Left renal pelvis (tissue), 4 donors: ENCODE data around the gene PLXNA2. TPM values are rescaled to one million over a fixed set of nuclear protein-coding genes. Genes with fewer than 3 reads are reported as not detected.

Experiments
- DNase-seq, 4 donors: peaks; one replicate each; pipeline ENCODE4 v3.0.0-alpha.2; 2013; ENCODE audit warnings: low read depth in 4 of 4, low spot score in 3 of 4
- polyA plus RNA-seq, 4 donors: library from polyadenylated mRNA; unstranded; fragments of 120-200 nt; gene quantifications; one replicate each; pipeline ENCODE4 v1.2.1, GENCODE V29; 2013; ENCODE audit not compliant: insufficient read length in 4 of 4

PLXNA2 gene
- polyA plus RNA-seq, 4 donors = 6.4 to 18.4 (median 13.7) TPM

DNA sequence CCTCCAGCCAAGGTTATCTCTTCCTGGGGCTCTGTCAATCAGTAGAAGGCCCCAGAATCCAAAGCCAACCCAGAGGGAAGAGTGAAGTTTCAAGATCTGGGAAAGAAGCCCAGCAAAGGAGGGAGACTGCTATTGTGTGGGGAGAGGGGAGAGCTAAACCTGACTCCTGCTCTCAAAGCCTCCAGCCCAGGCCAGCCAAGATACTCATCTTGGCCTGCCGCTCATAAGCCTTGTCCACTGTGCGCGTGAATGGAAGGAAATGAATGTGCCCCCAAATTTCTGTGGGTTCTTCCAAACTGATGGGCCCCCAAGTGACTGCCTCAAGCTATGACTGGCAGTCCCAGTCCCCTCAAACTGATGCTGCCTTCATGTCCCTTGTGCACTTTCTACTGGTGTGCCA is 2.0 kb downstream of the PLXNA2 start:
- DNase-seq = no peak

DNA sequence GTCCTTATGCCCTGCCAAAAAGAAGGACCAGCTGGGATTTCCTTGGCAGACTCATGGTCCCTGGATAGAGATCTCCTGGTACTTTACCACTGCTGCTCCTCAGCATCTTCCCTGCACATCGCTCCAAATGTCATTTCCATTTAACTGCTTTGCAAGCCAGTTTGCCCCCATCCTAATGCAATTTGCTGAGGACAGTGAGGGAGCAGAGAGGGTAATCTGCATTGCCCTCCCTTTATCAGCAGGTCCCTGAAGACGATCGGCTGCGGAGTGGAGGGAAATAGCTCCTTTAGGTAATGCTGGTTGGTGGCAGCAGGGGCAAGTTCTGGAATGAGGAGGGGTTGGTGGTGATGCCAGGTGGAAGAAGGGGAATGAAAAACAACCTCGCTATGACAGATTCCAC is 2.7 kb downstream of the PLXNA2 start:
- no peak for DNase-seq

DNA sequence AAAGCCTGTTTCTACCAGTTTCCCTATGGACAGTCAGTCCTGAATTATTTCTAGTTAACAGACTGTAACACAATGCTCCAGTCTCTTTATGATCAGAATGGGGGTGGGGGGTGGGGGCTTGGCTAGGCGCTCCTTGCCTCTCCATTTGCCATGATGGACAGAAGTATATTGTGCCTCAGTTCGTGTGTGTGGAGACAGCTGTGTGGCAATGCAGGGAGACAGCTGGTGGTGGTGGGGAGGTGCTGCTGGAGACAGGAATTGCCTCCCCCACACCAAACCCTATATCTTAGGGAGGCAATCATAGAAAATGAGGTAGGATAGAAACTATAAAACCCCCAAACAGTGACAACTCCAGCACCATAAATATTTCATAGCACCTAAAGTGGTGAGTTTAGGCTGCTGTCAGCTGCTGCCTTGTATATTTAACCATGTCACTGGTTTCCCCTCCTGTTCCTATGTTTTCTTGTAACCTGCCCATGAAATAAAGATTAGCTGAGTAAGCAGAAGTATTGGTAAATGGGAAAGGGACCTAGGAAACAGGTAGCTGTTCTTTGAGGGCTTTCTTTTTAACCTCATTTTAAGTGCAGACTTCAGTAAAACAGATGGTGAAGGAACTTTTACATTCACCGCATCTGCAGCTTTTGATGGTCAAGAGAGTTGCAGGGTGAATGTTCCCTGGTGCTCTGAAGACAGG is 3.4 kb downstream of the PLXNA2 start:
- DNase-seq = no peak

DNA sequence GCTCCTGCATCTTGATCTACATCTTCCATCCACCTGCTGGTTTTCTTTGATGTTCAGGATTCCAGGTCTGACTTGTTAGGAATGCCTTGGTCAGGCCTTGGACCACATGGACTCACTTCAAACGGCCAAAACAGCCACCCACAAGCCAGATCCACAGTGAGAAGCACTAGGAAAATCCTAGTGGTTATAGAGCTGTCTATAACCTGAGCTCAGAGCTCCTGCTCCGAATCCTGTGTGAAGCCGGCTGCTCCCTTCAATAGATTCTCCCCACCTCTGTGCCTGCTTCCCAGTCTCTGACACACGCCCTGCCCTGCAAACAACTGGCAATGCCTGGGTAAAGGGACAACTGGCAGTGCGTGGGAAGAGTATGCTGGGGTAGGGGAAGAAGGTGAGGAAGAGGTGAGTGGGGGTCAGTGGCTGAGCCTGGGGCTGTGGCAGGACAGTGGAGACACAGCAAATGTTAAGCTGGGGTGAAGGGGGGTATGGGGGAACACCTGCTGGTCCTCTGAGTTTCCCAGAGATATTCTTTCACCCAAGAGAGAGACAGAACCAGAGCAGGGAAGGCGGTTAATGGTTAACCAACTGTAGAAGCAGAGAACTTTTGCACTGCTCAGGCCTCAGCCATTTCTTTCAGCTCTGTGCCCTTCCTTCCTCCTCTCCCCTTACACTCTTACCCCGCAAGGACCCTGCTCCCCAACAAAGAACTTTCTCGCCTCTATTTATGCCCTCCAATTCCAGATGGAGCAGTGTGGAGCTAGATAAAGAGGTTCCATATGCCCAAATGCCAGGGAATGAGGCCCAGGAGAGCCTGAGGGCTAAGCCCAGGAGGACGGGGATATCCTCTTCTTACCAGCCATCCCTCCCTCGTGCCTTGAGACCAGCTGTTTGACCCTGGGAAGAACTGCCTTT is 4.5 kb downstream of the PLXNA2 start:
- no peak for DNase-seq

DNA sequence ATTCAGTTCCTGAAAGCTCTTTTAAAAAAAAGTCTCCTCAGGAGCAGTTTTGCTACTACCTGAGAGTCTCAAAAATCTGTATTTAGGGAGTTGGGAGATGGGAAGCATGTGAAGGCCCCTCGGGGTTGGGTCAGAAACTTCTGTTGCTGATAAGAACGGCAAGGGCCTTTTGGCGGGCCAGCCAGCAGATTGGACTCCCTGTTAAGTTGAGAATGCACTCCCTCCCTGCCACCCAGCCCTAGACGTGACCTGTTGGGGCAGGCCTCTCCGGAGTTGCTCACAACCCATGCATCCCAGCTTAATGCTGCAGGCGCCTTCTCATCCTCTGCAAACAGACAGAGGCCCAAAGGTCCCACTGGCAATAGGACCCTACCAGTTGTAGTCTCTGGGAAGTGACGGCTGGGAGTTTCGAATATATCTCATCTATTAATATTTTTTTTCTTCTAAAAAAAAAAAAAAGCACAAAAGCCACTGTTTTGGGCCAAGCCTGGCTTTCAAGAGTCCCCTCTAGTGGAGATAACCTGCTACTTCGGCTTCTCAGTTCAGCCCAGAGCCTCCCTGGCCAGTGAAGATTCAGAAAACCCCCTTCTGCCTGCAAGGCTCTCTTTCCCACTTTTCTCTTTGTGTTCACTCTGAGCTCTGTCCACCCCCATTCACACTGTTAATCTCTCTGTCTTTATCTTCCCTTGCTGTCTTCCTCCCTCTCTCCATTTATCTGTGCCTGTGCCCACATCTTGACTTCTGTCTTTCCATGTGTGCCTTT is 5.3 kb downstream of the PLXNA2 start:
- no peak for DNase-seq

DNA sequence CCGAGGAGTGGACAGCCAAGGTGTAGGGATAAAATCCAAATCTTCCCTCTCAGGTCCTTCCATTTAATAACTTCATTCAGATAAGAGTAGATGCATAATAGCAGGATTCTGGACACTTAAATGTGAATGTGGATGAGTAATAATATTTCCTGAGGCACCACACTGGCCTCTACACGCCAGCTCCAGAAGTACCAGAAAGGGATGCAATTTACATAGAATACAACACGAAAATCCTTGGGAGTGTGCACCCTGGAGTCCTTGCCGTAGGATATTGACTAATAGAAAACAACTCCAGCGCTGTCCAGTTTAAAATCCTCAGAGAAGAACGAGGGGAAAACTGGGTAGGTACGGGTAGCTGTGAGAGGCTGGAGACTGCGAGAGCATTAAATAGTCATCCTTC is 6.9 kb downstream of the PLXNA2 start:
- DNase-seq = no peak

DNA sequence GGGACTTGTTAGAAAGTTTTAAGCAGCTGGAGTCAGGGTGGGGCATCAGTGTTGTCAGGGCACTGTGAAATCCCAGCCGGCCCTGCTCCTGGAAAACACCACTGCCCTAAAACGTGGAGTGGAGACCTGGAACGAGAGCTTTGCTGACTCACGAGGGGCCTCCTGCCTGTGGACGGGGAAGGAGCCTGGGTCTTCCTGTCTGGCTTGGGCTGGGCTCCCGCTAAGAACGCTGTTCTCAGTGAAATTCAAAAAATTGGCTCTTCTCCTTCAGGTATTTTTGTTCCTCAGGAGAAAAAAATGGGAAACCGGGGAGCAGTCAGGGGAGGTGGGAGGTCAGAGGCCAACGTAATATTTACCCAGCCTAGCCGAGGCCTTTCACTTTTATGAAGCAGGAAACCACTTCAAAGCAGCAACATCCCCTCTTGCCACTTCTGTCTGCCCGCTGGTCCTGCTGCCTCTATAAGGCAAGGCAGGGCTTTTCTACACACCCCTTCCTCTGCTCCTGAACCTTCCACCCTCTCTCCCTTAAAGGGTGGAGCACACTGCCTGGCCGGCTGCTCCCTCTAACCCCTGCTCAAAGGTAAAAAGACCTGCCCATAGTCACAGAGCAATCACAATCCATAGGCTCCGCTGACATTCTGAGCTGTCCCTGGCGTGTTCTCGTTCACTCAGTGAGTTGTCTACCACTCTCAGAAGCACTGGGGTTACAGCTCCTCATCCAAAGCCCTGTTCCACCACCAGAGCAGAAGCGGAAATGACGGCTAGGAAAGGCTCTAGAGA is 8.0 kb downstream of the PLXNA2 start:
- DNase-seq = no peak

DNA sequence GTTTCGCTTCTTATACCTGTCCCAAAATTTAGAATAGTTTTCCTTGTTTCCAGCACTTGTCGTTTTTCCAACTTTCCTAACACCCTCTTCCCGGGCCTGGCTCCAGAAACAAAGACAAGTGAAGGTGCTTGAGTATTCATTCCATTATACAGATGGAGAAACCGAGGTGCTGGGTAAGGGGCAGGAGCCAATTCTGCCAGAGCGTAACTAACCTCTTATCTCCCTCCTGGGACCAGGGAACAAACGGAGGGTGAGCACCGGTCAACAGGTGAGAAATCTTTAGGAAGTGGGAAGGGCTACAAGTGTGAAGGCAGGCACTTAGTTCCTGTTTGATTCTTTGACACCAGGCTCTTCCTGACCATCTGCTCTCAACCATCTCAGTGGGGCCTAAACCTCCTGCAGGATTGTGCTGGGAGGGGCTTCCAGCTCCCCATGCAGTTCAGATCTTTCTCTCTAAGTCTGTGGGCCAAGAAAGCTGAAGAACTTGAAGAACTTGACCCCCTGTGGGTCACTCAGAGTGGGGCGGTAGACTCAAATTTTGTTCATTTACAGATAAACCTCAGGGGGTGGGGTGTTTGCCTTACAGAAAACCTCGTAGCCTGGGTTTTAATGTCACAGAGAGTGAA is 8.7 kb downstream of the PLXNA2 start:
- DNase-seq = no peak

DNA sequence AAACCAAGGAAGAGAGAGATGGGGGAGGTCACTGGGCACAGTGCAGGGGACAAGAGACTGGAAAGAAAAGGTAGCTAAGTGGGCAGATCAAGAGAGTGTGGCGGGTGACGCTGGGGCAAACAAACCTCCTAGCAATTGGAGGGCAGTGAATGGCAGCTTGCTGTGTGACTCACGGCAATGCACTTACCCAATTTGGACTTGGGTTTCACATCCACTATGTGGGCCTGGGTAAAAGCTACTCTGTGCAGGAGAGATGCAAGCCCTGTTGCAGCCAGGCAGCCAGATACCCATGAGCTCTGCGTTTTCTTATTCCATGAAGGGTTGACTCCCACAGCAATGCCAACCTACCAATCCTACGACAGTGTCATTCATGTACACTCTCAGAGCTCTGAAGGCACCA is 9.5 kb downstream of the PLXNA2 start:
- DNase-seq = no peak

DNA sequence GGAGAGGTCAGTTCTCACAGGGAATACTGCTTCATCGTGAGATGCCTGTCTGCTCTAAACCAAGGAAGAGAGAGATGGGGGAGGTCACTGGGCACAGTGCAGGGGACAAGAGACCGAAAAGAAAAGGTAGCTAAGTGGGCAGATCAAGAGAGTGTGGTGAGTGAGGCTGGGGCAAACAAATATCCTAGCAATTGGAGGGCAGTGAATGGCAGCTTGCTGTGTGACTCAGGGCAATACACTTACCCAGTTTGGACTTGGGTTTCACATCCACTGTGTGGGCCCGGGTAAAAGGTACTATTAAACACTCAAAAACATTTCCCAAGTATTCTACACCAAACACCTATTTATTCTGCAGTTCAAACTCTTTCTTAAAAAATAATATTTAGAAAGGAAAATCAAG is 10.2 kb downstream of the PLXNA2 start:
- no peak for DNase-seq

DNA sequence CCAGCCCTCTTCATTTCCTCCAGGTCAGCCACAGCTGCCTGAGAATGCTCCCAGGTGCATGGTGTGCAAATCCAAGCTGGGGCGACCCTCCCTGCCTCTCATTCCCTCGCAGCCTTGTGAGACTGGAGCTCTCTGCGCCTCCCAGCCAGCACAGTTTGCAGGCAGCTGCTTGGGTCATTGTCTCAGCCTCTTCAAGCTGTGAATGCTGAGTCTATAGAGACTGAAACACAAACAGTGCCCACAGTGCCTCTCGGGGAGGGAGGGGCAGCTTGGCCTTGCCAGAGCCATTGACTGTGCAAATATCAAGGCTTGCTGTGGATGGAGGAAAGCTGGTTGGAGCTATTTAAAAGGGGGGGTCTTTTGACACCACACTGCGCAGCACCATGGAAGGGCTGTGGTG is 10.6 kb downstream of the PLXNA2 start:
- no peak for DNase-seq

DNA sequence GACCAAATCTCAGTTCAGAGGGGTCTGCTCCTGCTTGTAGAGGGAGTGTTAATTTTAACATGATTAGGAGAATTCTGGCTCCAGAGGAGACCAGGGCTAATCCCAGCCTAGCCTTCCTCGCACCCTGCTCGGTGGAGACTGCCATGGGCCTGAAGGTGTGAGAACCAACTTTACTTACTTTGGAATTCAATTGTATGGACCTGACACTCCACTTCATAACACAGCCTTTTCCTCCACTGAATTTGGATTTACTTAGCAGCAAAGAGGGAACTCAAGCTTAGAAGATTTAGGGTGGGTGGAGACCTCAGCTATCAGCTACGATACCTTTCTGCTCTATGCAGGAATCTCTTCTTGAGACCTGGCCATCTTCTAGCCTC is 11.5 kb downstream of the PLXNA2 start:
- DNase-seq = no peak

DNA sequence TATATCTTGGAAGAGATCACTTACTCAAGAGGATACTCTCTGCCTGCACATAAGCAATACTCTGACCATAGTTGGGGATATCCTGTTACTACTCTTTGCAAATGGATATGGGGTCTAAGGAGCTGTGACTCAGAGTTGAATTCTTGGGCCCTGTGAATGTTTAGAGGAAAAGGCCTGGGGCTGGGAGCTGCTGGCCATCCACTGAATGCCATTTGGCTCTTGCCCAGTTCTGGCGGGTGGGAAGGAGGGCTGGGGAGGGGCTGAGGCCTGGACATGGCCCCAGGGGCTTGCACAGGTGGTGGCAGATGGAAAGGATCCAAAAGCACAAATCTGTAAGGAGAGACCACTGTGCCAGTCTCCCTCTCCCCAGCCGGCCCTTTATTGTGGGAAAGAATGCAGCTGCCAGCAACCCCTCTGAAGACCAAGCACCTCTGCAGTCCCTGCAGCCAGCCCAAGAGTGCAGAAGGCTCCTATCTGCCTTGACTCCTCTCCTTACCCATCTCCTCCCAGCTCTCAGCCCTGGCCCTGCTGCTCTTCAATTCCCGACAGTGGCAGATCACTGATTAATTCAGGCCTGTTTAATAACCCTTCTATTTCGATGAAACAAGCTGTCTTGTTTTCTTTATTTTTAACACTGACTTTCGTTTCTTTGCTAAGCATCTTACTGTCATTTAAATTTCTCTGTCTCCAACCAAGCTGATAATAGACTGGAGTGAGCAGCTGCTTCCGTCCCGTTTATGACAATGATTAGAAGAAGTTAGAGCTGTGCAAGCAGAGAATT is 12.1 kb downstream of the PLXNA2 start:
- no peak for DNase-seq

DNA sequence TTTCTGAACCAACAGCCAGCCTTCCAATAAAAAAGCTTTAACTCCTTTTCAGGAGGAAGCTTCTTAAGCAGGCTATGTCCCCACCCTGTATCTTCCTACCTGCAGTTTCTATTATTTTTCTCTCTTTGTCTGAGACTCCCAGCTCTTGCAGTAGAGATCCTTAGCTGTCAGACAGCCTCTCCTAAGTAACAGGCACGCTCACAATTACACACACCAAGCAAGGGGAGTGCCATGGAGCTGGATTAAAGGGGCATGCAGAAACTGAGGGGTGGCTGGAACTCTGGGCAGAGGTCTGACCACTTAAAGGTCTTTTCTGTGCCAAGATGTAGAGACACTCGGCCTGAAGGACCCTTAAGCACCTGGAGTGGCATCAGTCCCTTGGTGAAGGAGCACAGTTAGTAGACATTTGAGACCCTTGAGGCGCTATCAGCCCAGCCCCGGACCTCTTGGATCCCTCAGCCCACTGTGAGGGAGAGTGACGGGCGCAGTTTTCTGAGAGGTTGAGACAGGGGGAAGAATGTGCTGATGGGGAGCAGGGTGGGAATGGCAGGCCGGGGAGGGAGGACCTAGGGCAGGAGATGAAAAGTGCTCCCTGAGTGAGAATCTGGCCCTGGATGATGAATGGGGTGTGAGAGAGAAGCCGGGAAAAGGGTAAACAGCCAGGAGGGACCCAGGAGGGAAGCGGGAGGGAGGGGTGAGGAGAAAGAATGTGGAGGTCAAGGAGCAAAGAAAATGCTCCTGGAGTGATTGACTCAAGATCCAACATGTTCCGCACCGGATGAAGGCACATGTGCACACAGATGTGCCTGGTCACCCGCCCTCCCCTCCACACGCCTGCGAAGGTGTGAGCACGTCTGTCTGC is 13.3 kb downstream of the PLXNA2 start:
- no peak for DNase-seq

DNA sequence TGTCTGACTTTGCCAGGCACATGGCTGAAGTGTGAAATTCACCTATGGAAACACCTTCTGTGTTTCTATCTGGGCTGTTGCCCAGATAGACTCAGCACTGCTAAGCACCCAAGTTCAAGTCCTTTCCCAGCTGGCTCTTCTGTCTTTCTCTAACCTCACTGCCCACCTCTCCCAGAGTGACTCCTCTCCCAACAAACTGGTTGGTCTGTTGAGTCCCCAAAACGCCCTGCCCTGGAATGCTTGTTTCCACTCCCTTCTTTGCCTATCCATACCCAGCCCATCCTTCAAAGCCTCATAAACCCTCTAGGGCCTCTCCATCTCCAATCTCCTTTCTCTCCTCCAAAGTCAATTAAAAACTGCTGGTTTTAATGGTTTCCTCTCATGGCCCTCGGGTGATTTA is 15.6 kb downstream of the PLXNA2 start:
- no peak for DNase-seq

DNA sequence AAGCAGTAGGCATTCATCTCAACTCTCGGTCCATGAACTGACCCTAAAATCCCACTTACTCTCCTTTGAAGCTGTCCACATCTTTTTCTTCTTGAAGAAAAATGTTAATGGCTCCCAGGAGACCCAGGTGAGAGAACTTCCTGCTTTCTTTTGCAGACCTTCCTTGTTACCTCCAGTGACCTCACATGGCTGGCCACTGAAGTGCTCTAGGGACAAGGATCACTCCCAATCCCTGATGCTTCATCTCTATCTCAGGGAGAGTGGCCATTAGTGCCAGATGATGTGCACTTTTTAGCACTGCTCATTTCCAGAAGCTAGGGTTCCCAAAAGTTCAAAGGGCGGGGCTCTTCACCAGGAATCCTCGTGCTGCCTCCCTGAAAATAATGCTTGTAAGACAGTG is 16.2 kb downstream of the PLXNA2 start:
- no peak for DNase-seq

DNA sequence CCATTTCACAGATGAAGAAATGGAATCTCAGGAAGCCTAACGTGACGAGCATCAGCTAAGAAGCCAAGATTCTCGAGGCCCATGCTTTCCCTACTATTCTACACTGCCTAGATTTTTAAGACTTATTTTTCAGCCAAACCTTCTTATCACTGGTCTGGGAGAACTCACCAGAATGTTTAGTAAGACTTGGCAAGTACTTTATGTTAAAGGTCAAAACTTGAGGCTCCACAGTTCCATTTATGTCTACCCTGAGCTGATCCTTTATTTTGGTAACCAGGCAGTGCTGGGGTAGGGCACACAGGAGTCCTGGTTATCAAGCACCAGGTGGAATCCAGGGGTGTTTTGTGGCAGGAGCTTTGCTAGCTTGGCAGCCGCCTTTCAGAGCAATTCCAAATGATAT is 16.8 kb downstream of the PLXNA2 start:
- no peak for DNase-seq
